SKM-1 (cell line): Measurements from ENCODE around the gene NOPCHAP1.
A peak's percentile ranks its signal among the peaks of the same experiment; 100 is the strongest.
"Not testable (repeated sequence)": the region's sequence is repeated elsewhere in the genome, so short reads cannot be mapped to it uniquely, and the experiment has no call there.

Experiments
- DNase-seq: peaks from one replicate; lab custom pipeline; 2025; ENCODE audit not compliant: unreplicated experiment; lab: John Stamatoyannopoulos, UW

Gene NOPCHAP1

DNA sequence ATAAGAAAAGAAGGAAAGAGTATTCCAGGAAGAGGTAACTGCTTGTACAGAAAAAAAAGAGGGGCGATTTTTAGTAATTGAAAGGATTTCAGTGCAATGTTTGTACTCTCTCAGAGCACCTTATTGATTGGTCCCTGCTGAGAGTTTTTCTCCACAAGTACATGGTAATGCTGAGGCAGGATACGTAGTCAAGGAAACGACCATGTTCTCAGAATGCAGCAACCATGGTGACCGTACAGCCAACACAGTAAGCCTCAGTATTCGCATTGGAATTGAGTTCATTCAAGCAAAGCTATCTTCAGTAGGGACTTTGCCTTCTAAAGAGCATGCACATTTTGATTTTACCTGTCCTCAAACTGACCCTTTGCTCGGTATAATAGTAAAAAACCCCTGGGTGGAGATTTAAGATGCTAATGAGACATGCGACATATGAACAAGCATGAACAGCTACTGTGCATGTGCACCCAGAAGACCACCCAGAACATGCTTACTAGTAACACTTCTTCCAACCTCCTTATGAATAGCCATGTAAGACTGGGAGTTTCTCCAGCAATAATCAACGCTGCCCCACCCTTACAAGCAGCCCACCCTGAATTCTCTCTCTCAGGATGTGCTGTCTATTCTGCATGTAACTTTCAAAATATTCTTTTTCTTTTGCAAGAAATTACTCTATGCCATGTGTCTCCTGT, 21.8 kb upstream of the NOPCHAP1 start:
- no peak for DNase-seq

- no peak for DNase-seq
Measured at GRCh38 chr12:104964856-104965205, 21.3 kb upstream of the NOPCHAP1 start.

DNA sequence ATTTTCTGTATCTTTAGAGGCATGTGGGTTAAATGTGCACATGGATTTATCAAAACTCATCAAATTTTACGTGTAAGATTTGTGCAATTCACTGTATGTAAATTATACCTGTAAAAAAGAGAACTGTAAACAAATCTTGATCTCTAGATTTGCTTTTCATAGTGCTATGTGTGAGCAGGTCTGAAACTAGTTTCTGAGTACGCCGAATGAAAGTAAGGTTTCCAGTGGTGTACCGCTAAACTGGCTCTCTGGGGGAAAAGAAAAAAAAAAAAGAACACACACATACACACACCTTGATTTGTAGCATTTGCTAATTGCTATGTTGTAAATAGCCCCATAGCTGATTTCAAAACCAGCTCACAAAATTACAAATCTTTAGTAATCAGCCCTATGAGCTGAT, 19.4 kb upstream of the NOPCHAP1 start:
- no peak for DNase-seq

DNA sequence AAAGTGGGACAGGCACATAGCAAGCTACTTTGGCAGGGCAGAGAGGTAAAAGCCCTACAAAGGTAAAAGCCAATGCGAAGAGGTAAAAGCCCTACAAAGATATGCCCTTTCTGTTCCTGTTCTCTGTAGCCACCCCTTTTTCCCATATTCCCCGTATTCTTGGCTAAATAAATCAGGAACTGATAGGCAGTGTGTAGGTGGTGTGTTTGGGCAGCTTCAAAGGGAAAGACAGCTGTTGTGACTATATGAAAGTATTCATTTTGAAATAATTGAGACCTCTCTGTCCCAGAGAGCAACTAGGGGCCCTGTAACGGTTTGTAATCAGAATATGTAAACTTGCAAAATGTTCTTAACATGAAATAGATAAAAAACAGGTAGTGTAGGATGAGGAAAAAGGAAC, 16.8 kb upstream of the NOPCHAP1 start:
- no peak for DNase-seq

DNA sequence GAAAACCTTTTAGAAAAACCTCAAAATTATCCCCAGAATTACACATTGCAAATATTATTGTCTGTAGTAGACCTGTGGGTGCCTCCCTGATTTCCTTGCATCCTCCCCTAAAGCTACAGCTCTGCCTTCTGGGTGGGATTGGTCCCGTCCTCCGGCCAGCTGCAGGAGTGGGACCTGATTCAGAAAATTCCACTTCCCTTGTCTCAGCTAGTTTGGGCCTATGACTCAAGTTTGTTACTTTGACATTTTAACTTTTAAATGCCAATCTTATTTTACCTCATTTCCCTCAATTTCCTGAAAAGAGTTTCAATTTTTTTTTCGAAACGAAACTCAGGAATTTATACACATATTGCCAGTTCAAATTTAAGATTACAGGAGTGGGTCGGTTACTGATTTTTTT, 14.8 kb upstream of the NOPCHAP1 start:
- DNase-seq, result no peak

DNA sequence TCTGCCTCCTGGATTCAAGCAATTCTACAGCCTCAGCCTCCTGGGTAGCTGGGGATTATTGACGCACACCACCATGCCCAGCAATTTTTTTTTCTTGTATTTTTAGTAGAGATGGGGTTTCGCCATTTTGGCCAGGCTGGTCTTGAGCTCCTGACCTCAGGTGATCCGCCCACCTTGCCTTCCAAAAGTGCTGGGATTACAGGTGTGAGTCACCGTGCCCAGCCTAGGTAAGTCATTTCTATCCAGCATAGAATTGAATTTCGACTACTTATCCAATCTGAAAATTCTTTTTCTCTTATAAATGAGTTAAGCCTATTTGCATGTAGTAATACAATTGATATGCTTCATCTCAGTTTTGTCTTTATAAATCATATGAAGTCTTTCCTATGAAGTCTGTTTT, 12.9 kb upstream of the NOPCHAP1 start:
- DNase-seq, result no peak

DNA sequence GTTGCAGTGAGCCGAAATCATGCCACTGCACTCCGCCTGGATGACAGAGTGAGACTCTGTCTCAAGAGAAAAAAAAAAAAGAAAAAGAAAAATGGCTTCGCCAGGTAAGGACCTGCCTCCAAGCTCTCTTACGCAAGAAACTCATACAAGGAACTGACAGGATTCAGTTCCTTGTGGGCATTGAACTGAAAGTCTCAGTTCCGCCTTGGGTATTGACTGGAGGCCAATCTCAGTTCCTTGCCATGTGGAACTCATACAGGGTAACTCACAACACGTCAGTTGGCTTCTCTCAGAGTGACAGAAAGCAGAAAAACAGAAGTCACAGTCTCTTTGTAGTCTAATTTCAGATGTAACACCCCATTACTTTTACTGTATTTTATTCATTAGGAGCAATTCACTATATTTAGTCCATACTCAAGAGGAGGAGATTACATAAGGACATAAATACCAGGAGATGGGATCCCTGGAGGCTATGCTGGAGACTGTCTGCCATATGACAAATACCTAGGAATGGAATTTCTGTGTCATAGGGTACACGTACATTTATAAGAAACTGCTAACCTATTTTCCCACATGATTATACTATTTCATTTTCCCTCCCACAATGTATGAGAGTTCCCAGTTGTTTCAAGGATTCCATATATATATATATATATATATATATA, 11.4 kb upstream of the NOPCHAP1 start:
- DNase-seq, result peak; percentile 9

DNA sequence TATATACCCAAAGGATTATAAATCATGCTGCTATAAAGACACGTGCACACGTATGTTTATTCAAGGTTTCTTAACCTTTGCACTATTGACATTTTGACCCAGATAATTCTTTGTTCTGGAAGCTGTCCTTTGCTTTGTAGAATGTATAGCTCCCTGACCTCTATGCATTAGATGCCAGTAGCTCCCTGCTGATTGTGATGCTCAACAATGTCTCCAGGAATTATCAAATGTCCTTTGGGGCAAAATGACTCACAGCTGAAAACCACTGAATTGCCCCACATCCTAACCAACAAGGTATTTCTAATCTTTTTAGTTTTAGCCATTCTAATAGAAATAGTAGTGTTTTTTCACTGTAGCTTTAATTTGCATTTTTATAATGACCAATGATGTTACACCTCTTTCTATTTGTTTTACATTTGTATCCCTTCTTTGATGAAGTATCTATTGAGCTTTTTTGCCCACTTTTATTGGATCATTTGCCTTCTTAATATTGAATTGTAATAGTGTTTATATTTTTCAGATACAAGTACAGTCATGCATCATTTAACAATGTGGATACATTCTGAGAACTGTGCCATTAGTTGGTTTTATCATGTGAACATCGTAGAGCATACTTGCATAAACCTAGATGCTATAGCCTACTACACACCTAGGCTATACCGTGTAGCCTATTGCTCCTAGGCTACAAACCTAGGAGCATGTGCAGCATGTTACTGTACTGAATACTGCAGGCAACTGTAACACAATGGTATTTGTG, 10.4 kb upstream of the NOPCHAP1 start:
- DNase-seq, result no peak

- no peak for DNase-seq
Measured at GRCh38 chr12:104976703-104977102, 9.4 kb upstream of the NOPCHAP1 start.

DNA sequence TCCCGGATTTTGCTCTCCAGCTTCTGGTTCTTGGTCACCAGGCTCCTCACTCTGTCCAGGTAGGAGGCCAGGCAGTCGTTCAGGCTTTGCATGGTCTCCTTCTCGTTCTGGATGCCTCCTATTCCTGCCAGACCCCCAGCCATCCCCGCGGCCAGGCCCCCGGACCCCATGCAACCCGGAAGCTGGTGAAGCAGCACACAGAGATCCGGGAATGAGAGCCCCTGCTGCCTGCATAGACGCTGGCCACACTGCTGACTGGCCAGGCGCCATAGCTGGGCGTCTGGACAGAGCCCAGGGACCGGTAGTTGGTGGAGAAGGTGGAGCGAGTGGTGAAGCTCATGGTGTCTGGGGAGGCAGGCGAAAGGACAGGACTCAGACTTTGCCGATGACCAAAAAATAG, 8.4 kb upstream of the NOPCHAP1 start:
- not testable (repeated sequence) for DNase-seq

- DNase-seq, result no peak
Measured at GRCh38 chr12:104985206-104985605, 910 bp upstream of the NOPCHAP1 start.

- no peak for DNase-seq
Measured at GRCh38 chr12:104990950-104991349, 4.8 kb downstream of the NOPCHAP1 start.

DNA sequence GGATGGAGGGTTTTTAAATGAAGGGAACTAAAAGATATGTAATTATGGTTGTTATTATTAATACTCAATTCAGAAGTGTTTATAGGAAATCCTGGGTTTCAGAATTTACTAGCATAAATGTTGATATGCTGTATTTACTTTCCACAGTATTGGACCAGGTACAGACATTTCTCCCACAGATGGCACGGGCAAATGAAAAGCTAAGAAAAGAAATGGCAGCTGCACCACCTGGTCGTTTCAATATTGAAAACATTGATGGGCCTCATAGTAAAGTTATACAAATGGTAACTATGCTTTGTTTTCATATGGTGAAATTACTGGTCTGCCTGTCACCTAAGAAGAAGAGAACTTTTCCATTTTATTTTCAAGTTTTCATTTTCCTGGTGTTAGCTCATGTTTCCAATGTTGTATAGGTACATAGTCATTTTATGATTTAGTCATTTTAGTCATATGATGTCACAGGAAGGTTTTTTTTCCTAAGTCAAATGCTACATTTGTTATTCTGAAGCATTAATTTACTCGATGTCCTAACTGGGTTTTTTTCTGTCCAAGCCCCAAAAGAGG, 5.5 kb downstream of the NOPCHAP1 start:
- no peak for DNase-seq

GRCh38 chr12:104994336-104994735, 8.2 kb downstream of the NOPCHAP1 start:
- DNase-seq, result no peak

- DNase-seq, result no peak
Measured at GRCh38 chr12:104997541-104997940, 11.4 kb downstream of the NOPCHAP1 start.

DNA sequence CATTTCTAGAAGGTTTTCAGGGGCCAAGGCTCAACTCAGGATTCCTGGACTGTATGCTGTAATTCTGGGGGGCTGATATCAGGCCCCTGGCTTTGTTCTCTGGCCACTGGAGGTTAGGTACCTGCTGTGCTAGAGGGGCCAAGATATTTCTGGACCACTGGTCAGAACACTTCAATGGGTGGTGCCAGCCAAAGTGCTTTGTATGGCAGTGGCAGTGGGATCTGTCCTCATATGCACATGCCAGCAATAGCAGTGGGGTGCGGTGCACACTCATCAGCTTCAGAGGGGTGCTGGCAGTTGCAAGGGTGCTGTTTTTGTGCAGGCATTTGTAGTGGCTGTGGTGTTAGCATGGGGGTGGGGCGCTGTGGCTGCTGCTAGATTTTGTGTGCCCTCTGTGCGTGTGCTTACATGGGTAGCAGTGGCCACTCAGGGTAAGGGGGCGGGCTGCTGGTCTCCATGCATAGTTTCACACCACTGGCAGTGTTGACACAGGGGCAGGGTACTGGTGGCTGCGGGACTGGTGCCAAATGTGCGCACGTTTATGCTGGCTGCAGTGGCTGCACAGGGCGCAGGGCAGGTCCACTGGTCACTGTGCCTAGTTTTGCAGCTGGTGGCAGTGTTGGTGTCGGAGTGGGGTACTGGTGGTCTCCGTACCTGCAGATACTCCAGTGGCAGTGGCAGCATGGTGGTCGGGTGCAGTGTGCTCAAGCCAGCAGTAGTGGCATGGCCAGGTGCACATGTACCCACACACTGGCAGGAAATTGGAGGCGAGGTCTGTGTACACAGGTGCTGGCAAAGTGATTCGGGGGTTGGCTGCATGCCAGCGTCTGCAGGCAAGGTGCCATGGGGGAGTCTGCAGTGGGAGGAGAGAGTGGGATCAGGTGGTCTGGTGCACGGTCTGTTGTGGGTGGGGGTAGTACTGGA, 12.6 kb downstream of the NOPCHAP1 start:
- DNase-seq, result no peak

DNA sequence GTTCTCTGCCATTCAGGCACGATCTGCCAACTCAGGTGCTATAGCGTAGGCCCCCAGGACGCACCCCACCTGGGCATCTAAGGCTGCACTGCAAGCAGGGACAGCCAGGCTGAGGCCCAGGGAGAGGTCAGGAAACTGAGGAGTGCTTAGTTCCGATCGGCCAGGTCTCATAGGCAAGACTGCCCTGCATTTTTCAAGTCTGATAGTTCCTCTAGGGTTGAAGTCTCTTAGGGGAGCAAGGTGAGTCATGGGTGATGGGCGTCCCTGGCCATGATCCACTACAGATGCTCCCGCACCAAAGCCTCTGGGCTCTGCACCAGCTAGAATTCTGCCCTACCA, 13.2 kb downstream of the NOPCHAP1 start:
- DNase-seq, result no peak

GRCh38 chr12:105001476-105001875, 15.4 kb downstream of the NOPCHAP1 start:
- no peak for DNase-seq

- DNase-seq, result no peak
Measured at GRCh38 chr12:105013892-105014291, 27.8 kb downstream of the NOPCHAP1 start.

- no peak for DNase-seq
Measured at GRCh38 chr12:105014603-105015002, 28.5 kb downstream of the NOPCHAP1 start.

DNA sequence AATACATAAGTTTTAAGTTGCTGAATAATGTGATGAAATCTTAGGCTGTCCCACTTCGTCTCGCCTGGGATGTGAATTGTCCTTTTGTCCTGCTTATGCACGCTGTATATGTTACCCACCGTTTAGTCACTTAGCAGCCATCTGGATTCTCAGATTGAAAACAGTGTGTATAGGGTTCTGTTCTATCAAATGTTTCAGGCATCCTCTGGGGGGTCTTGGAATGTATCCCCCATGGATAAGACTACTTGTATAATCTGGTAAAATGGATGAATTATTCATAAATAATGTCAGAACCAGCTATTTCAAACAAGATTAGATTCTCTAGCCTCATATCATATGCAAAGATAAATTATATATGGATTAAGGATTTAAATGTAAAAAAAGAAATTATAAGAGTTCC, 29.4 kb downstream of the NOPCHAP1 start:
- DNase-seq, result no peak
